ENCODE results near the gene GTF2A1L.

GTF2A1L gene

GRCh38 chr2:48673581-48673980 is 55.9 kb downstream of the GTF2A1L start:
- DNase-seq (ENCODE audit: low read depth), result no peak
- TF ChIP-seq, protein P1, sequence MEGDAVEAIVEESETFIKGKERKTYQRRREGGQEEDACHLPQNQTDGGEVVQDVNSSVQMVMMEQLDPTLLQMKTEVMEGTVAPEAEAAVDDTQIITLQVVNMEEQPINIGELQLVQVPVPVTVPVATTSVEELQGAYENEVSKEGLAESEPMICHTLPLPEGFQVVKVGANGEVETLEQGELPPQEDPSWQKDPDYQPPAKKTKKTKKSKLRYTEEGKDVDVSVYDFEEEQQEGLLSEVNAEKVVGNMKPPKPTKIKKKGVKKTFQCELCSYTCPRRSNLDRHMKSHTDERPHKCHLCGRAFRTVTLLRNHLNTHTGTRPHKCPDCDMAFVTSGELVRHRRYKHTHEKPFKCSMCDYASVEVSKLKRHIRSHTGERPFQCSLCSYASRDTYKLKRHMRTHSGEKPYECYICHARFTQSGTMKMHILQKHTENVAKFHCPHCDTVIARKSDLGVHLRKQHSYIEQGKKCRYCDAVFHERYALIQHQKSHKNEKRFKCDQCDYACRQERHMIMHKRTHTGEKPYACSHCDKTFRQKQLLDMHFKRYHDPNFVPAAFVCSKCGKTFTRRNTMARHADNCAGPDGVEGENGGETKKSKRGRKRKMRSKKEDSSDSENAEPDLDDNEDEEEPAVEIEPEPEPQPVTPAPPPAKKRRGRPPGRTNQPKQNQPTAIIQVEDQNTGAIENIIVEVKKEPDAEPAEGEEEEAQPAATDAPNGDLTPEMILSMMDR (conservative IDR thresholded peaks at IDR 0.05; ENCODE audit: control insufficient read depth, insufficient read depth, low read depth, low read length), result no peak
- H3K4me3 ChIP-seq (ENCODE audit: control insufficient read depth, low read depth, low read length), result no peak overlapping the region

DNA sequence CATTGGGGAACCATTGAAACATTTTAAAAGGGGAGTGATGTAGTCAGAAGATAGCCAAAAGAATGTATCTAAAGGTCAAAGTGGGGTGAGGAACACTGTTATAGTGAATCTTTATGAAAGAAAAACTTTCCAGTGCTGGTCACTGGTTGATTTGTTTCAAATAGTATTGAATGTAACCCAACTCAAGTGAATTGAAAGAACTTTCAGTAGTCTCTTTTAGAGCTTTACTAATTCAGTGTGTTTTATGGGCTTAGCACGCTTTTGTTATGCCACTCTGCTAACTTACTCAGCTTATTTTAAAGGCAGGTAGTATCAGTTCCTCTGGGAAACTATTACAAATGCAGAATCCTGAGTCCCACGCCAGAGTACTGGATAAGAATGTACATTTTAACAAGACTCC is 57.3 kb downstream of the GTF2A1L start:
- H3K4me3 ChIP-seq (ENCODE audit: control insufficient read depth, low read depth, low read length), result no peak overlapping the region
- TF ChIP-seq, protein P1 (conservative IDR thresholded peaks at IDR 0.05; ENCODE audit: control insufficient read depth, insufficient read depth, low read depth, low read length), result no peak
- DNase-seq (ENCODE audit: low read depth), result no peak

DNA sequence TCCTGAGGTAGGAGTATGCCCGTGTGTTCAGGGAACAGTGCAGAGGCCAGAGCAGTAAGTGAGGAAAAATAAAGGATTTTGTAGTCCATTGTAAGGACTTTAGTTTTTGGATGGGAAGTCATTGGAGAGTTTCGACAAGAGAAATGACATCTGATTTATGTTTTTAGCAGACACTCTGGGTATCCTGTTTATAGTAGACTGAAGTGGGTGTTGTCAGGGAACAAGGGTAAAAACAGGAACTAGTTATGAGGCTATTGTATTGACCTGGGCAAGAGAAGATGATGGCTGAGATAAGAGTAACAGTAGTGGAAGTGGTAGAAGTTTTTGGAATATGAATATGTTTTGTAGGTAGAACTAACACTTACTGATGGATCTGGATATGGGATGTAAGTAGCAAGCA is 59.8 kb downstream of the GTF2A1L start:
- H3K4me3 ChIP-seq (ENCODE audit: control insufficient read depth, low read depth, low read length), result no peak overlapping the region
- TF ChIP-seq, protein P1 (conservative IDR thresholded peaks at IDR 0.05; ENCODE audit: control insufficient read depth, insufficient read depth, low read depth, low read length), result no peak

DNA sequence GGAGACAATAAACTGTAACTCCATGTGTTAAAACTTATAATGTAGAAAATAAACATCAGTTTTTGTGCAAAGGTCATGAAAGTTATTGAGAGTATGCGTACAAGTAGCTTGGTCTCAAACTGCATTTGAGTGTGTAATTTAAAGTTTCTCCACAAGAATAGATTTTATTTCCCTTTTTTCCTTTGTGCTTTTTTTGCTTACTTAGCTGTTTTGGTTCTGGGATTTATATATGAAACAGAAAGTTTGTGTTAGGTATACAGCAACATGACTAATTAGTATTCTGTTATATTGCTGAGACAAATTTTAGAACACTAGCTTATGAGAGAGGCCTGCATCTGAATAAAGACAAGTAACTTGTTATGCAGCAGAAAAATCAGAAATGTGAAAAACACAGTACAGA is 67.5 kb downstream of the GTF2A1L start:
- no peak for DNase-seq (ENCODE audit: low read depth)
- TF ChIP-seq, protein P1 (conservative IDR thresholded peaks at IDR 0.05; ENCODE audit: control insufficient read depth, insufficient read depth, low read depth, low read length), result no peak
- no peak overlapping the region for H3K4me3 ChIP-seq (ENCODE audit: control insufficient read depth, low read depth, low read length)

More for the DNA sequence above, 59.8 kb downstream of the GTF2A1L start:
- no peak for DNase-seq (ENCODE audit: low read depth)

DNA sequence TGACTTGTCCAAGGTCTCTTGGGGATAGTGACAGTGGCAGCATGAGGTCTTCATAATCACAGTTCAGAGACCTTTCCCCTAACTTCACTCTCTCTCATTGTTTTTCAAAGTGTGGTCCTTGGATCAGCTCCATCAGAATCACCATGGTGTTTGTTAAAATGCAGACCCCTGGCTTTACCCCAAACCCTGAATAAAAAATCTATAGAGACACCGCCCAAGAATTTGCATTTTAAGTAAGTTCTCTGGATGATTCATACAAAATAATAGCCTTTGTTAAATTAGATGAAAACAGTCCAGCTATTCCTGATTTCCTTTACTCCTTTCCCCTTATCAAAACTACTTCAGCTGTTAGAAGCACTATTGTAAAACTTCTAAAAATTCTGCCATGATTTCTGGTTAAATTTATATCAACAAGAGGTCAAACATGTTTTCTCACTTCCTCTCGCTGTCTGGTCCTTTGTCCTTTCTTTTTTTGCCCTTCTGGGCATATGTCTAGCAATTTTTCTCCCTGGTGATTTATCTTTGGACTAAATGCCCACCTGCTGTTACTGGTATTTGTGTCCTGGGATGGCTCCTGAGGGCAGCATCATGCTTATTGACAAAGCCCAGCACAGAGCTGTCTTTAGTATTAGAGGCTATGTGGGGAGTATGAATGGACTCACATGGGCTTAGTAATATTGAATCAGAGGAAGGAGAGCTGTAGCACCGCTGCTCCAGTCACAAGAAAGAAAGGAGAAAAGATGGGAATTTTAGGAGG is 74.5 kb downstream of the GTF2A1L start:
- no peak overlapping the region for H3K4me3 ChIP-seq (ENCODE audit: control insufficient read depth, low read depth, low read length)
- no peak for DNase-seq (ENCODE audit: low read depth)
- TF ChIP-seq, protein P1 (conservative IDR thresholded peaks at IDR 0.05; ENCODE audit: control insufficient read depth, insufficient read depth, low read depth, low read length), result no peak

GRCh38 chr2:48693066-48693465 is 75.4 kb downstream of the GTF2A1L start:
- no peak for DNase-seq (ENCODE audit: low read depth)
- H3K4me3 ChIP-seq (ENCODE audit: control insufficient read depth, low read depth, low read length), result no peak overlapping the region
- TF ChIP-seq, protein P1 (conservative IDR thresholded peaks at IDR 0.05; ENCODE audit: control insufficient read depth, insufficient read depth, low read depth, low read length), result no peak
